Measurements from ENCODE around the gene CHP1.
"Not testable (repeated sequence)": the region's sequence is repeated elsewhere in the genome, so short reads cannot be mapped to it uniquely, and the experiment has no call there.

The CHP1 gene

DNA sequence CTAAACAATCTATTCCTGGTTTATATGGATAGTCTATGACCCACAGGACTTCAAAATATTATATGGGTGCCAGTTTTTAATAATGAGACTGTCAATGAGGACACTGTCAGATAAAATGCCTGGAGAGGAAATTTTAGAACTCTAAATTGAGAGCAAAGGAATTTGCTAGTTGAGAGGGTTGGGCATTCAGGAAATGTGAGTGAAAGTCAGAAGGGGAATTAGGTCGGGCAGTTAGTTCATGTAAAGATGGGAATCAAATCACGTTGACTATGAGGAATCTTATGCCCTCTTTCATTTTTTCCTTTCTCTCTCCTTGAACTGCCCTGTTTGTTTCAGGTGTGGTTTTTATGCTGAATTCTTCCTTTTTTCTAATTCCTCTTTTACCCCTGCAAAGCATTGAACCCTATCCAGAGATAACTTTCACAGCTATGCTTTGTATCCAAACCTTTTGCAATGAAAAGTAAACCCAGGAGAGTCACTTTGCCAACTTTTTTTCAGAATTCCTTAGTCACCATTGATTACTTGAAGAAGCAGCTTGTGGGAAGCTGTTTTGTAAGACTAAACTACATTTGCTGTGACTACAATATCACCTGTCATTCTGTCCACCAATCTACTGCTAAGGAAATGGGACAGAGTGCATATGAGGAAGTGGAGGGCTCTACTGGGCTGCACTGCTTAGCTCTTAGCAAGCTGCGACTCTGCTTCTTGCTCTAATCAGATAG is 27.8 kb downstream of the CHP1 start:
- no peaks in the 10 kb centered on the region for H3K9me3 ChIP-seq (ENCODE audit: control insufficient read depth, low read depth, low read length)
- H3K27me3 ChIP-seq (ENCODE audit: control insufficient read depth, insufficient read depth, low read length): no peaks in the 10 kb centered on the region
- H3K36me3 ChIP-seq (ENCODE audit: control insufficient read depth, low read depth, low read length): peaks cover 4% of the 10 kb centered on the region
- H3K27ac ChIP-seq (ENCODE audit: low read length): no peak overlapping the region
- H3K9ac ChIP-seq (ENCODE audit: low read length): no peak overlapping the region
- no peak overlapping the region for H3K4me3 ChIP-seq (ENCODE audit: low read length)
- H3K4me1 ChIP-seq (ENCODE audit: control insufficient read depth, low read depth, low read length): no peaks in the 10 kb centered on the region

DNA sequence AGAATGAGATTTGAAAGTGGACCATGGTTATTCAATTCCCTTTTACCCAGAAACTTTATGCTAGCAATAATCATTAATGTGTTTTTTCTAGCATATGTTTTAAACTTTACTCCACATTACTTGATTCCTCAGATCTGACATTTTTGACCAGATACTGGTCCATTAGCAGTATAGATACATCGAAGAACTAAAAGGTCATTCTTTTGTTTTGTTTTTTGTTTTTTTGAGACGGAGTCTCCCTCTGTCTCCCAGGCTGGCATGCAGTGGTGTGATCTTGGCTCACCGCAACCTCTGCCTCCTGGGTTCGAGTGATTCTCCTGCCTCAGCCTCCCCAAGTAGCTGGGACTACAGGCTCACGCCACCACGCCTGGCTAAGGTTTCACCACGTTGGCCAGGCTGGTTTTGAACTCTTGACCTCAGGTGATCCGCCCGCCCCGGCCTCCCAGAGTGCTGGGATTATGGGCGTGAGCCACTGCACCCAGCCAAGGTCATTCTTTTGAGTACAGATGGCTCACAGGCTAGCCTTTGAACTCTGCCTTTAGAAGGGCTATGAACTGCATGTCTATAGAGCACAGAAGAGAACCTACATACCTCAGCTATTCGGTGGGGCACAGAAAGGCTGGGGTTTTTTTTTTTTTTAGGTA is 28.6 kb downstream of the CHP1 start:
- Histone ChIP-seq H3K9me3 (ENCODE audit: control insufficient read depth, low read depth, low read length) (no peaks in the 10 kb centered on the region), H3K4me1 (ENCODE audit: control insufficient read depth, low read depth, low read length) (no peaks in the 10 kb centered on the region), H3K4me3 (ENCODE audit: low read length) (no peak overlapping the region), H3K9ac (ENCODE audit: low read length) (no peak overlapping the region), H3K27ac (ENCODE audit: low read length) (no peak overlapping the region), H3K27me3 (ENCODE audit: control insufficient read depth, insufficient read depth, low read length) (no peaks in the 10 kb centered on the region), H3K36me3 (ENCODE audit: control insufficient read depth, low read depth, low read length) (peaks cover 4% of the 10 kb centered on the region)

DNA sequence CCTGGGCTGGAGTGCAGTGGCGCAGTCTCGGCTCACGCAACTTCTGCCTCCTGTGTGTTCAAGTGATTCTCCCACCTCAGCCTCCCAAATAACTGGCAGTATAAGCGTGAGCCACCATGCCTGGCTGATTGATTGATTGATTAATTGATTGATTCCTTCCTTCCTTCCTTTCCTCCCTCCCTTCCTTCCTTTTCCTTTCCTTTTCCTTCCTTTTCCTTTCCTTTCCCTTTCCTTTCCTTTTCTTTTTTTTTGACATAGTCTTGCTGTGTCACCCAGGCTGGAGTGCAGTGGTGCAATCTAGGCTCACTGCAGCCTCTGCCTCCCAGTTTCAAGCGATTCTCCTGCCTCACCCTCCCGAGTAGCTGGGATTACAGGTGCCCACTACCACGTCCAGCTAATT is 29.9 kb downstream of the CHP1 start:
- not testable (repeated sequence) for H3K9ac ChIP-seq (ENCODE audit: low read length); H3K36me3 ChIP-seq (ENCODE audit: control insufficient read depth, low read depth, low read length); H3K27ac ChIP-seq (ENCODE audit: low read length); H3K4me3 ChIP-seq (ENCODE audit: low read length); H3K27me3 ChIP-seq (ENCODE audit: control insufficient read depth, insufficient read depth, low read length); H3K9me3 ChIP-seq (ENCODE audit: control insufficient read depth, low read depth, low read length); H3K4me1 ChIP-seq (ENCODE audit: control insufficient read depth, low read depth, low read length)

DNA sequence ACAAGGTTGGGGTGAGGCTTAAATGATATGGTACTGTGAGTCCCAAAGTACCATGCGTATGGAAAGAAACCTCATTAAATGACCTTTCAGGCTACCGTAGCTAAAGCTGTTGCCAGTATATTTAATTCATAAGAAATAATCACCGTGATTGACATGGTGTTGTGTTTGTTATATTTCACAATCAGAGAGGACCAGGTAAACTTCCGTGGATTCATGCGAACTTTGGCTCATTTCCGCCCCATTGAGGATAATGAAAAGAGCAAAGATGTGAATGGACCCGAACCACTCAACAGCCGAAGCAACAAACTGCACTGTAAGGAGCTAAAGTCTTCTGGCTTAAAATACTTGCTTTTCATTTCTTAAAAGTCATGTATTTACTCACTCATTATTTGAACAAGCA is 31.5 kb downstream of the CHP1 start:
- H3K9me3 ChIP-seq (ENCODE audit: control insufficient read depth, low read depth, low read length): no peaks in the 10 kb centered on the region
- no peaks in the 10 kb centered on the region for H3K4me1 ChIP-seq (ENCODE audit: control insufficient read depth, low read depth, low read length)
- no peak overlapping the region for H3K9ac ChIP-seq (ENCODE audit: low read length)
- no peaks in the 10 kb centered on the region for H3K27me3 ChIP-seq (ENCODE audit: control insufficient read depth, insufficient read depth, low read length)
- no peak overlapping the region for H3K27ac ChIP-seq (ENCODE audit: low read length)
- no peak overlapping the region for H3K4me3 ChIP-seq (ENCODE audit: low read length)
- H3K36me3 ChIP-seq (ENCODE audit: control insufficient read depth, low read depth, low read length): peaks cover 4% of the 10 kb centered on the region

DNA sequence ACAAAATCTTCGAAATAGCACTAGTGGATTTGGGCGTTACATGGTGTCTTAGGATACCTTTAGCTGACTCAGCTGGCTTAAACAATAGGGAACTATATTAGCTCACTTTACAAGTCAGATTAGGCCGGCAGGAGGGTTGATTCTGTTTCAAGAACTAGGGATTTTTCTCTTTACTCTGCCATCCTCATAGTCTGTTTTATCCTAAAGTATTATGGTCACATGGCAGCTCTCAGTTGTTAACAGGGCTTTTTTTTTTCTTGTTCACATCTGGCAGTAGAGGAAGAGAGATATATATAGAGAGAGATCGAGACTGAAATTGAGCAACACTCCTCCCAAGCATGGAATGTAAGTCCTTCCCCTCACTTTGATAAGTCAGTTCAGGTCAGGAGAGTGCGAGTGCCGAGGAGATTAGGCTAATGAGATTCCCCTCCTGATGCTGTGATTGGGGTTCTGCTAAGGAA is 32.9 kb downstream of the CHP1 start:
- Histone ChIP-seq H3K4me3 (ENCODE audit: low read length) (peak overlapping the region; percentile 6), H3K9me3 (ENCODE audit: control insufficient read depth, low read depth, low read length) (no peaks in the 10 kb centered on the region), H3K27ac (ENCODE audit: low read length) (no peak overlapping the region), H3K9ac (ENCODE audit: low read length) (no peak overlapping the region), H3K36me3 (ENCODE audit: control insufficient read depth, low read depth, low read length) (no peaks in the 10 kb centered on the region), H3K4me1 (ENCODE audit: control insufficient read depth, low read depth, low read length) (no peaks in the 10 kb centered on the region), H3K27me3 (ENCODE audit: control insufficient read depth, insufficient read depth, low read length) (no peaks in the 10 kb centered on the region)

DNA sequence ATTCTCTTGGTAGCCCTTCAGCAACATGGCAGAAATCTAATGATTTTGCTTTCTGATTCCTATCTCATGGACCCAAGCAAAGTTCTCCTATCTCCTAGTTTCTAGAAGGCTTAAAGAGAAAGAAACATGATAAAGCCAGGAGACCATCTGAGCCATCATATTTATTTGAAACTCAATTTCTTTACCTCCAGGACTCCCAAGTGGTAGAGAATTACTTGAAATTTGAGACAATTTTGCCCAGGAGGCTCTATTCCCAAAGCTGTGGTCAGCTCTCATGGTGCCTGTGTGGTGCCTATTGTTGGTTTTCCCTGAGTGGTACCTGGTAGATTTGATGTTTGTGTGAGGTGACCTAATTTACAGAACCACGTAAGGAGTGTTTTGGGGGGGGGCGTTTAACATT is 38.8 kb downstream of the CHP1 start:
- Histone ChIP-seq H3K9me3 (ENCODE audit: control insufficient read depth, low read depth, low read length) (no peaks in the 10 kb centered on the region), H3K9ac (ENCODE audit: low read length) (no peak overlapping the region), H3K4me3 (ENCODE audit: low read length) (no peak overlapping the region), H3K4me1 (ENCODE audit: control insufficient read depth, low read depth, low read length) (no peaks in the 10 kb centered on the region), H3K27me3 (ENCODE audit: control insufficient read depth, insufficient read depth, low read length) (no peaks in the 10 kb centered on the region), H3K27ac (ENCODE audit: low read length) (no peak overlapping the region), H3K36me3 (ENCODE audit: control insufficient read depth, low read depth, low read length) (peaks cover 5% of the 10 kb centered on the region)

DNA sequence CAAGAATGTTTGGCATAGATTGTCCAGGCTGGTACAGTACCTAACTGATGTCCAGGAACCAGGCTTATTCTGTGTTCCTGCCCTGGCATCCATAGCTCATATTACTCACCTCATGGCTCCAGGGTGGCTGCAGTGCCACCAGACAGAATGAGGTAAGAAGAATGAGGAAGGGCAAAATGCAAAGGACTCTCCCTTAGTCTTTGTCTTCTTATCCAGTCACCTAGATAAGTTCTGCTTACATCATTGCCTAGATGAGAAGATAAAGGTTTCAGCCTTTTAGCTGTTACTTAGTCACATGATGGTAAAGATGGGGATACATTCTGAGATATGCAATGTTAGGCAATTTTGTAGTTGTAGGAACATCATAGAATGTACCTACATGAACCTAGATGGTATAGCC is 45.8 kb downstream of the CHP1 start:
- no peaks in the 10 kb centered on the region for H3K27me3 ChIP-seq (ENCODE audit: control insufficient read depth, insufficient read depth, low read length)
- no peak overlapping the region for H3K27ac ChIP-seq (ENCODE audit: low read length)
- no peaks in the 10 kb centered on the region for H3K4me1 ChIP-seq (ENCODE audit: control insufficient read depth, low read depth, low read length)
- H3K9ac ChIP-seq (ENCODE audit: low read length): no peak overlapping the region
- H3K4me3 ChIP-seq (ENCODE audit: low read length): no peak overlapping the region
- H3K9me3 ChIP-seq (ENCODE audit: control insufficient read depth, low read depth, low read length): no peaks in the 10 kb centered on the region
- H3K36me3 ChIP-seq (ENCODE audit: control insufficient read depth, low read depth, low read length): peaks cover 11% of the 10 kb centered on the region

DNA sequence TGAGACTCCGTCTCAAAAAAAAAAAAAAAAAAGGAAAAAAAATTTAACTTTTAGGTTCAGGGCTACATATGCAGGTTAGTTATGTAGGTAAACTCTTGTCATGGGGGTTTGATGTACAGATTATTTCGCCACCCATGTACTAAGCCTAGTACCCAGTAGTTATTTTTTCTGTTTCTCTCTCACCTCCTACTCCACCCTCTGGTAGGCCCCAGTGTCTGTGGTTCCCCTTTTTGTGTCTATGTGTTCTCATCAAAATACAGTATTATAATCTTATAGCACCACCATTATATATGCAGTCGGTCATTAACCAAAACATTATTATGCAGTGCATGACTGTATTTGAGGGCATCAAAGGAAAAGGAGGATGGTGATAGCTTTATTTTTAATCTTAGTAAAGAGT is 47.3 kb downstream of the CHP1 start:
- H3K27ac ChIP-seq (ENCODE audit: low read length): no peak overlapping the region
- no peaks in the 10 kb centered on the region for H3K27me3 ChIP-seq (ENCODE audit: control insufficient read depth, insufficient read depth, low read length)
- no peak overlapping the region for H3K9ac ChIP-seq (ENCODE audit: low read length)
- H3K36me3 ChIP-seq (ENCODE audit: control insufficient read depth, low read depth, low read length): peaks cover 10% of the 10 kb centered on the region
- no peaks in the 10 kb centered on the region for H3K9me3 ChIP-seq (ENCODE audit: control insufficient read depth, low read depth, low read length)
- peaks cover 2% of the 10 kb centered on the region for H3K4me1 ChIP-seq (ENCODE audit: control insufficient read depth, low read depth, low read length)
- no peak overlapping the region for H3K4me3 ChIP-seq (ENCODE audit: low read length)

DNA sequence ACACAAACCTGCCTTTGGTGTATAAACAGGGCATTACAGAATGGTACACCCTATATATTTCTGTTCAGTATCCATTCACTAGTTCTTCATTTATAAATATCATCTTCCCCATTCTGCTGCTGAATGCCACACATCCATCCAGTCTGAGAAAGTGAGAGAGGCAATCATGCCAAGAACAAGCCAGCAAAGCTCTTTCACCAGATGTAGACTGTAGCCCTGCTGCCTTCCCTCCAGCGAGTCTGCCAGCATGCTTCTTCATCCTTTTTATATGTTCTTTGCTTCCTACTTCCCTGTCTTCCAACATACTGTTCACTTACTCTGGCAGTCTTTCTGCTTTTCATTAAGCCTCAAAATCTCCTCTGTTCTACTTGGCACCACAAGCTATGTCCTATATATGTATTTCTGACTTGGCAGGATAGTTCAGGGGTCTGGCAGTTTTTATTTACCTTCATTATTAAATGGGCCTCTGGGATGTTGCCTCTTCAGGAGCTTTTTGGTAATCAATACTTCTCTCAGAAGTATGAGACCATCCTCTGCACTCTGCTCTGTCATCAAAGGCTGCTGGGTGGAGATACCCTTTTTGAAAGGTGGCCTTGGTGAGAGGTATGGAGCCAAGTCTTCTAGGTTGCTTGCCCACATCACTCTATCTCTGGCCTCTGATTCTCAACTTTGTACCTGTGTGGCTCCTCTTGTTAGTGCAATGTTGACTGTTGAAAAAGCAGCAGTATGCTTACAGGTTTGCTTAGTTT is 48.6 kb downstream of the CHP1 start:
- H3K4me3 ChIP-seq (ENCODE audit: low read length): no peak overlapping the region
- no peak overlapping the region for H3K9ac ChIP-seq (ENCODE audit: low read length)
- peaks cover 10% of the 10 kb centered on the region for H3K36me3 ChIP-seq (ENCODE audit: control insufficient read depth, low read depth, low read length)
- no peak overlapping the region for H3K27ac ChIP-seq (ENCODE audit: low read length)
- no peaks in the 10 kb centered on the region for H3K9me3 ChIP-seq (ENCODE audit: control insufficient read depth, low read depth, low read length)
- peaks cover 4% of the 10 kb centered on the region for H3K4me1 ChIP-seq (ENCODE audit: control insufficient read depth, low read depth, low read length)
- no peaks in the 10 kb centered on the region for H3K27me3 ChIP-seq (ENCODE audit: control insufficient read depth, insufficient read depth, low read length)

DNA sequence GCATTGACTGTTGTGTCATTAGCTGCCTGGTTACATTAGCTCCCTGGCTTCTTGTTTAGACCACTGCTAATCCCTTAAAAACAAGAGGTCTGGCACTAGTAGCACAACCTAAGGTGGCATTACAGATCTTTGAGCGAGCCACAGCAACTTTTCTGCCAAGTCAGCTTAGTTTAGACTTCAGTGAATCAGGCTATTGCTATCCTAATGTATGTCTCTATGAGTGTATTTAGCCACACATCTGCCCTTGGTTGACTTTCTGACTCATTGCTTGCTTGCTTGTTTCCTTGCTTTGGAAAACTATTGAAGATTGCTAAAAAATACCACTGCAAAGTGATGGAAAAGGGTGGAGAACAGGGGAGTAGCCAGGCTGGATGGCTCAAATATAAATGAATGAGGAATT is 50.2 kb downstream of the CHP1 start:
- peaks cover 11% of the 10 kb centered on the region for H3K4me1 ChIP-seq (ENCODE audit: control insufficient read depth, low read depth, low read length)
- H3K27ac ChIP-seq (ENCODE audit: low read length): no peak overlapping the region
- H3K4me3 ChIP-seq (ENCODE audit: low read length): no peak overlapping the region
- H3K27me3 ChIP-seq (ENCODE audit: control insufficient read depth, insufficient read depth, low read length): no peaks in the 10 kb centered on the region
- H3K36me3 ChIP-seq (ENCODE audit: control insufficient read depth, low read depth, low read length): peaks cover 18% of the 10 kb centered on the region
- H3K9me3 ChIP-seq (ENCODE audit: control insufficient read depth, low read depth, low read length): no peaks in the 10 kb centered on the region
- H3K9ac ChIP-seq (ENCODE audit: low read length): no peak overlapping the region

DNA sequence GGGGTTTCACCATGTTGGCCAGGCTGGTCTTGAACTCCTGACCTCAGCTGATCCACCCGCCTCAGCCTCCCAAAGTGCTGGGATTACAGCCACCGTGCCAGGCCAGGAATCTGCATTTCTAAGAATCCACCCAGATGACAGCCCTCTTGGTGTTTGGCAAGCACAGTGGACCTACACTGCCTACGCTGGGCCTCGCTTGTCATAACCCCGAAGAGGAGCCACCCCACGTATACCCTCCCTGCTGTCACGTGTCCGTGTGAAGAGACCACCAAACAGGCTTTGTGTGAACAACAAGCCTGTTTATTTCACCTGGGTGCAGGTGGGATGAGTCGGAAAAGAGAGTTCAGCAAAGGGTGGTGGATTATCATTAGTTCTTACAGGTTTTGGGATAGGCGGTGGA is 51.4 kb downstream of the CHP1 start:
- Histone ChIP-seq H3K36me3 (ENCODE audit: control insufficient read depth, low read depth, low read length) (peaks cover 30% of the 10 kb centered on the region), H3K4me1 (ENCODE audit: control insufficient read depth, low read depth, low read length) (peaks cover 11% of the 10 kb centered on the region)
- not testable (repeated sequence) for H3K27ac ChIP-seq (ENCODE audit: low read length); H3K27me3 ChIP-seq (ENCODE audit: control insufficient read depth, insufficient read depth, low read length); H3K4me3 ChIP-seq (ENCODE audit: low read length); H3K9ac ChIP-seq (ENCODE audit: low read length); H3K9me3 ChIP-seq (ENCODE audit: control insufficient read depth, low read depth, low read length)

Measured in iPS-18a (cell line).